Stomach (tissue), 19 donors: ENCODE data around the gene IST1. TPM values are rescaled to one million over a fixed set of nuclear protein-coding genes. Genes with fewer than 3 reads are reported as not detected.

Source experiments
- DNase-seq, 2 donors: peaks; one replicate each; pipeline versions ENCODE4 v3.0.0 to v3.0.0-alpha.2; 2013 to 2019
- H3K27ac ChIP-seq, 5 donors: fragments of 200-600 bp in 4 of 5; sonication (generic) in 4 of 5; one replicate each; pipeline ENCODE4 v1.5.1; 2013 to 2019; ENCODE audit warnings: mild to moderate bottlenecking in 1 of 5, moderate library complexity in 1 of 5
- H3K27me3 ChIP-seq, 3 donors: fragments of 200-600 bp; sonication (generic); one replicate each; pipeline ENCODE4 v1.5.1; 2017 to 2019; ENCODE audit warnings: mixed run types in 1 of 3
- H3K36me3 ChIP-seq, 4 donors: fragments of 200-600 bp; sonication (generic); 1 replicate in 3 of 4; 2 replicates in 1 of 4; pipeline ENCODE4 v1.5.1; 2016 to 2019
- H3K4me1 ChIP-seq, 4 donors: fragments of 200-600 bp; sonication (generic); one replicate each; pipeline ENCODE4 v1.5.1; 2016 to 2019
- H3K4me3 ChIP-seq, 4 donors: fragments of 200-600 bp; sonication (generic) in 3 of 4; one replicate each; pipeline ENCODE4 v1.5.1; 2016 to 2019; ENCODE audit warnings: mild to moderate bottlenecking in 1 of 4
- H3K9me3 ChIP-seq, 4 donors: fragments of 200-600 bp; sonication (generic); one replicate each; pipeline ENCODE4 v1.5.1; 2016 to 2019
- CTCF ChIP-seq, 7 experiments: fragments of 450-650 bp in 4 of 7; fragments of 200-600 bp in 3 of 7; sonication (generic) in 3 of 7; IDR thresholded peaks; one replicate each; pipeline ENCODE4 v1.5.1; 2016 to 2019; ENCODE audit warnings: antibody characterized with exemption in 7 of 7, control low read depth in 2 of 7, mild to moderate bottlenecking in 1 of 7
- EP300 ChIP-seq: sonication (generic); formaldehyde crosslinking; IDR thresholded peaks from one replicate; pipeline ENCODE4 v1.6.1; 2017; ENCODE audit warnings: antibody characterized with exemption
- POLR2A ChIP-seq, 4 donors: fragments of 450-650 bp; IDR thresholded peaks; one replicate each; pipeline ENCODE4 v1.6.1; 2016; ENCODE audit warnings: antibody characterized with exemption in 4 of 4, control low read depth in 2 of 4, mild to moderate bottlenecking in 1 of 4, moderate library complexity in 1 of 4
- POLR2AphosphoS5 ChIP-seq, 3 donors: sonication (generic); formaldehyde crosslinking; IDR thresholded peaks; one replicate each; pipeline ENCODE4 v1.6.1; 2016; ENCODE audit warnings: antibody characterized with exemption in 3 of 3
- WGBS, 5 donors: extraction: QIAGEN DNeasy Blood & Tissue Kit in 3 of 5; methylation state at CpG; one replicate each; pipeline versions ENCODE4 v1.1.5 to v1.1.7; 2013 to 2018; 5-methylcytosine and 5-hydroxymethylcytosine counted together
- intact Hi-C: fragments of 100-400 bp; cut with DNase I; formaldehyde crosslinking; loops from one replicate; pipeline ENCODE4 v1.15.1; 2023; ENCODE audit warnings: low total_unique reads
- long read RNA-seq, 10 donors: transcript quantifications; one replicate each; lab custom pipeline, GENCODE V29; 2026
- polyA plus RNA-seq, 3 donors: library from polyadenylated mRNA; stranded (reverse); fragments of 200-250 nt; gene quantifications; one replicate each; pipeline ENCODE4 v1.2.3, GENCODE V29; 2013
- total RNA-seq, 5 donors: library from RNA; depleted of rRNA; stranded (reverse); fragments of >200 nt; gene quantifications; one replicate each; pipeline versions ENCODE4 v1.1.0 to v1.2.3, GENCODE V29; 2014 to 2016
- donor health status: healthy with polysubstance abuse.
- donor health status: Bipolar disorder and iron deficiency.
- donor health status: healthy.

Gene IST1
- 100 to 1,000 TPM; 159 to 270 (median 222) TPM for total RNA-seq
- 100 to 1,000 TPM in 1 of 3 donors, 10 to 100 TPM in 2; 76.0 to 141 (median 83.9) TPM for polyA plus RNA-seq
- long read RNA-seq, donor 1, full-length matches to known transcripts: 9 of 9 reads
- long read RNA-seq, donor 1, partial matches to known transcripts: 0 of 9 reads
- long read RNA-seq, donor 1, other reads (novel, unspliced or antisense): 0 of 9 reads
- long read RNA-seq, donor 2, full-length matches to known transcripts: 15 of 15 reads
- long read RNA-seq, donor 2, partial matches to known transcripts: 0 of 15 reads
- long read RNA-seq, donor 2, other reads (novel, unspliced or antisense): 0 of 15 reads
- long read RNA-seq, donor 3, full-length matches to known transcripts: 9 of 9 reads
- long read RNA-seq, donor 3, partial matches to known transcripts: 0 of 9 reads
- long read RNA-seq, donor 3, other reads (novel, unspliced or antisense): 0 of 9 reads
- long read RNA-seq, donor 4, full-length matches to known transcripts: 3 of 3 reads
- long read RNA-seq, donor 4, partial matches to known transcripts: 0 of 3 reads
- long read RNA-seq, donor 4, other reads (novel, unspliced or antisense): 0 of 3 reads
- long read RNA-seq, donor 5, full-length matches to known transcripts: 26 of 26 reads
- long read RNA-seq, donor 5, partial matches to known transcripts: 0 of 26 reads
- long read RNA-seq, donor 5, other reads (novel, unspliced or antisense): 0 of 26 reads
- long read RNA-seq, donor 6, full-length matches to known transcripts: 54 of 82 reads
- long read RNA-seq, donor 6, partial matches to known transcripts: 28 of 82 reads
- long read RNA-seq, donor 6, other reads (novel, unspliced or antisense): 0 of 82 reads
- long read RNA-seq, donor 7, full-length matches to known transcripts: 17 of 27 reads
- long read RNA-seq, donor 7, partial matches to known transcripts: 10 of 27 reads
- long read RNA-seq, donor 7, other reads (novel, unspliced or antisense): 0 of 27 reads
- long read RNA-seq, donor 8, full-length matches to known transcripts: 16 of 16 reads
- long read RNA-seq, donor 8, partial matches to known transcripts: 0 of 16 reads
- long read RNA-seq, donor 8, other reads (novel, unspliced or antisense): 0 of 16 reads
- long read RNA-seq, donor 9, full-length matches to known transcripts: 19 of 24 reads
- long read RNA-seq, donor 9, partial matches to known transcripts: 5 of 24 reads
- long read RNA-seq, donor 9, other reads (novel, unspliced or antisense): 0 of 24 reads
- long read RNA-seq, donor 10, full-length matches to known transcripts: 10 of 10 reads
- long read RNA-seq, donor 10, partial matches to known transcripts: 0 of 10 reads
- long read RNA-seq, donor 10, other reads (novel, unspliced or antisense): 0 of 10 reads

- intact Hi-C loops: no loop called here
- TF ChIP-seq POLR2AphosphoS5 (IDR thresholded peaks at IDR 0.05) (peak; percentile 86 to 95 (median 89)), POLR2A (IDR thresholded peaks at IDR 0.05) (peak in 2 of 4 donors; percentile 53 to 79), EP300 (no peak), CTCF (IDR thresholded peaks at IDR 0.05) (no peak)
- Histone ChIP-seq H3K36me3 (peaks cover 0 to 4% (median 0%) of the 10 kb centered on the region in 4 donors), H3K9me3 (no peaks in the 10 kb centered on the region), H3K4me1 (peaks cover 31 to 47% (median 44%) of the 10 kb centered on the region in 4 donors), H3K27ac (peak within 1 kb of the TSS; percentile 94 to 99 (median 96)), H3K4me3 (peak within 1 kb of the TSS; percentile 79 to 98 (median 90)), H3K27me3 (no peaks in the 10 kb centered on the region)
- DNase-seq: peak; percentile 98 to 99
- 0 to 1% (median 0%) methylated on average over 36 to 67 of the region's 67 CpGs for WGBS, 5 donors
Measured at GRCh38 chr16:71894921-71895678, at the start of gene IST1. IST1 (plus strand) TSS chr16:71895531; CDS start chr16:71915641, 20,110 bp downstream.

- Histone ChIP-seq H3K4me3 (peak within 1 kb of the TSS; percentile 97 to 100 (median 99)), H3K27me3 (no peaks in the 10 kb centered on the region), H3K9me3 (no peaks in the 10 kb centered on the region), H3K27ac (peak within 1 kb of the TSS; percentile 88 to 96 (median 92)), H3K36me3 (peaks cover 26 to 32% (median 31%) of the 10 kb centered on the region in 4 donors), H3K4me1 (peaks cover 3 to 25% (median 23%) of the 10 kb centered on the region in 4 donors)
- 0 to 2% (median 1%) methylated on average over 9 to 62 of the region's 62 CpGs for WGBS, 5 donors
- intact Hi-C loops: no loop called here
- DNase-seq: peak; percentile 93 to 97
- TF ChIP-seq POLR2A (IDR thresholded peaks at IDR 0.05): peak in 2 of 4 donors; percentile 76 to 80
- no peak for TF ChIP-seq EP300
- peak in 1 of 7 experiments; percentile 9 for TF ChIP-seq CTCF (IDR thresholded peaks at IDR 0.05)
- peak; percentile 94 to 99 (median 97) for TF ChIP-seq POLR2AphosphoS5 (IDR thresholded peaks at IDR 0.05)
Measured at GRCh38 chr16:71845639-71846430, 49.5 kb upstream of the IST1 start, which contains the start of gene ATXN1L. ATXN1L (plus strand) TSS chr16:71845976; CDS start chr16:71849741, 3,765 bp downstream.

- H3K27me3 ChIP-seq: no peaks in the 10 kb centered on the region
- TF ChIP-seq POLR2AphosphoS5 (IDR thresholded peaks at IDR 0.05) (no peak), CTCF (IDR thresholded peaks at IDR 0.05) (no peak), POLR2A (IDR thresholded peaks at IDR 0.05) (no peak), EP300 (no peak)
- DNase-seq: peak in 1 of 2 donors; percentile 68
- peak overlapping the region; percentile 97 to 100 (median 99) for H3K4me3 ChIP-seq
- 0 to 1% (median 1%) methylated on average over 13 to 20 of the region's 20 CpGs for WGBS, 5 donors
- peak overlapping the region; percentile 88 to 96 (median 92) for H3K27ac ChIP-seq
- H3K36me3 ChIP-seq: peaks cover 32 to 38% (median 37%) of the 10 kb centered on the region in 4 donors
- intact Hi-C loops: no loop called here
- no peaks in the 10 kb centered on the region for H3K9me3 ChIP-seq
- H3K4me1 ChIP-seq: peaks cover 3 to 25% (median 23%) of the 10 kb centered on the region in 4 donors
Measured at GRCh38 chr16:71846431-71846830, 48.9 kb upstream of the IST1 start.
